ENCODE data around the gene GALE.

DNA sequence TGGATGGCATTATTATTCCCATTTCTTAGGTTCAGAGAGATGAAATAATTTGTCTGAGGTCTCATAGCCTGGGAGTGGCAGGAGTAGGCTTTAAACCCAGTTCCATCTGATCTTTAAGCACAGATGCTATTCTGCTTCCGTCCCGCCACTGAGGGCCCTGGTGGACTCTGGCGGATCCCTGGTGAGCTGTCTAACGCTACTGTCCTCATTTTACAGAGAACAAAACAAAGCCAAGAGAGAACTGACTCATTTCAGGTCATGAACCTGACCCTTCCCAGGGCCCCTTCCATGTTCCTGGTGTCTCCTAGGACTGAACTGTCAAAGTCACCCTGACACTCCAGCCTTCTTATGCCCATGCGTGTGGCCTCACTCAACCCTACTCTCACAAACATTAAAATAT, 3.1 kb upstream of the GALE start:
- TF ChIP-seq CTCF (optimal IDR thresholded peaks at IDR 0.05 in 1 of 3, IDR thresholded peaks at IDR 0.05 in 1 of 3, conservative IDR thresholded peaks at IDR 0.05 in 1 of 3; ENCODE audit: extremely low read depth in 1 of 3, insufficient read depth in 2 of 3, low read length in 3 of 3) (no peak), EZH2 (IDR thresholded peaks at IDR 0.05; ENCODE audit: low read length) (no peak)

All from keratinocyte (primary cell).